Left lobe of liver (tissue), 2 donors: ENCODE results near the gene MPEG1. TPM values are rescaled to one million over a fixed set of nuclear protein-coding genes. Genes with fewer than 3 reads are reported as not detected.

Experiments used
- ATAC-seq: fragments of 200-7000 bp; cut with Tn5 transposase; one replicate; pipeline ENCODE4 v1.9.1; 2020; ENCODE audit warnings: mild to moderate bottlenecking, moderate library complexity
- DNase-seq: peaks from one replicate; pipeline ENCODE4 v3.0.0-alpha.2; 2020; ENCODE audit warnings: low spot score
- total RNA-seq: library from RNA; stranded (reverse); gene quantifications from one replicate; pipeline ENCODE4 v1.2.1, GENCODE V29; 2021
- donor health status: DM: no; HTN: no; CAD: no; lungs with moderate emphysema.
- donor health status: DM: no; HTN: yes; CAD: no.

MPEG1 gene
- total RNA-seq, 1 donor from 2014 or later: 5.7 TPM

DNA sequence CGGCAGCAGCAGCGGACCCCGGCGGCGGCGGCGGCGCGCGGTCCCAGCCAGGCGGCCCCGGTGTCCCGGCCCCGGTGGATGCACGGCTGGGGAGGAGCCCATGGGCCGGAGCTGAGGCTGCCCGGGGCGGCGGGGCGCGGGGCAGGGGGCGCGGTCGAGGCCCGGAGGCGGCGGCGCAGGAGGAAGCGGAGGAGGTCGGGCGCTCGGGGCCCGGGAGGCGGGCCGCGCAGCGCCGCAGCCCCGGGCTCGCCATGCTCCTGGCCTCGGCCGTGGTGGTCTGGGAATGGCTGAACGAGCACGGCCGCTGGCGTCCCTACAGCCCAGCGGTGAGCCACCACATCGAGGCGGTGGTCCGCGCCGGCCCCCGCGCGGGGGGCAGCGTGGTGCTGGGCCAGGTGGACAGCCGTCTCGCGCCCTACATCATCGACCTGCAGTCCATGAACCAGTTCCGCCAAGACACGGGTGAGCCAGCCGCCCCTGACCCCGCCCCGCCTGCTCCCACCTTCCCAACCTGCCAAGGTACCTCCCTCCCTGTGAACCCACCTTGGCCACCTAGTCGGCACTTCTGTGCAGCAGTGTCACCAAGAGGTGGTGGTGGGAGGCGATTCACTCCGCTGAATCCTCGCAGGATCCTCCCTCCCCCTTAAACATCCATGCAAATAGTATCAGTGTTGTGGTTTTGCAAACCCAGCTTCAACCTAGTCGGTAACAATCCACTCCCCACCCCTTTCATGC is 40.2 kb downstream of the MPEG1 start:
- peak; percentile 24 for ATAC-seq
- peak; percentile 65 for DNase-seq

- ATAC-seq (peak; percentile 77), DNase-seq (peak; percentile 92)
Observed at GRCh38 chr11:59171508-59172322, 41.0 kb downstream of the MPEG1 start, which contains the start of gene DTX4. Gene DTX4, plus strand, starts transcription at chr11:59172132. Its CDS starts 464 bp downstream, at chr11:59172596.

- ATAC-seq: no peak
- no peak for DNase-seq
Observed at GRCh38 chr11:59164028-59164427, 48.7 kb downstream of the MPEG1 start.

Other genes starting within 250 kb of the MPEG1 start
- gene GLYATL1B, start 126.6 kb downstream of the MPEG1 start, total RNA-seq: 0.68 TPM
- gene FAM111B, start 105.7 kb downstream of the MPEG1 start, total RNA-seq: 0.23 TPM
- 9.3 TPM for gene FAM111A, start 70.1 kb downstream of the MPEG1 start, total RNA-seq
- 19.9 TPM for gene DTX4, start 40.8 kb downstream of the MPEG1 start, total RNA-seq
- not detected for gene OR5AN1, start 146.0 kb upstream of the MPEG1 start, total RNA-seq
- gene OR5A2, start 213.5 kb upstream of the MPEG1 start, total RNA-seq: not detected
- not detected for gene OR5A1, start 223.5 kb upstream of the MPEG1 start, total RNA-seq
- gene OR4D6, start 244.0 kb upstream of the MPEG1 start, total RNA-seq: not detected